CD14-positive monocyte (primary cell): ENCODE data around the gene RAB1B. TPM values are rescaled to one million over a fixed set of nuclear protein-coding genes. Genes with fewer than 3 reads are reported as not detected.

ENCODE experiments used
- DNase-seq, 3 donors: peaks; one replicate each; pipeline ENCODE4 v3.0.0-alpha.2; 2011 to 2022
- H2AFZ ChIP-seq: 2 replicates; pipeline ENCODE4 v1.6.0; 2012; ENCODE audit warnings: mild to moderate bottlenecking, low read depth, low read length, inconsistent platforms; ENCODE audit not compliant: insufficient read depth, poor library complexity, severe bottlenecking
- H3K27ac ChIP-seq, 2 donors: 1 replicate in 1 of 2; 2 replicates in 1 of 2; pipeline ENCODE4 v1.5.1; 2012 to 2013; ENCODE audit warnings: low read length in 2 of 2, control low read depth in 1 of 2, inconsistent platforms in 1 of 2, low read depth in 1 of 2, mild to moderate bottlenecking in 1 of 2
- H3K27me3 ChIP-seq, 2 donors: one replicate each; pipeline versions ENCODE4 v1.6.0 to v1.6.1; 2011 to 2013; ENCODE audit warnings: low read length in 2 of 2; ENCODE audit not compliant: control insufficient read depth in 2 of 2, insufficient read depth in 2 of 2
- H3K36me3 ChIP-seq, 2 donors: replicated peaks in 1 of 2; 1 replicate in 1 of 2; 2 replicates in 1 of 2; pipeline versions ENCODE4 v1.5.1 to v1.6.1; 2012 to 2013; ENCODE audit warnings: low read length in 2 of 2, control low read depth in 1 of 2, inconsistent platforms in 1 of 2, mild to moderate bottlenecking in 1 of 2; ENCODE audit not compliant: insufficient read depth in 2 of 2, control insufficient read depth in 1 of 2
- H3K4me1 ChIP-seq, 2 donors: 1 replicate in 1 of 2; 2 replicates in 1 of 2; pipeline versions ENCODE4 v1.5.1 to v1.6.1; 2012 to 2013; ENCODE audit warnings: low read length in 2 of 2, control low read depth in 1 of 2, inconsistent platforms in 1 of 2, mild to moderate bottlenecking in 1 of 2, moderate library complexity in 1 of 2; ENCODE audit not compliant: insufficient read depth in 2 of 2, control insufficient read depth in 1 of 2
- H3K4me2 ChIP-seq: replicated peaks from 2 replicates; pipeline ENCODE3; 2012; ENCODE audit warnings: low read length, moderate library complexity, mild to moderate bottlenecking; ENCODE audit not compliant: poor library complexity, severe bottlenecking; ENCODE audit errors: extremely low read depth
- H3K4me3 ChIP-seq, 3 experiments: fragments of 200-600 bp in 1 of 3; sonication (generic) in 1 of 3; replicated peaks in 1 of 3; 1 replicate in 2 of 3; 2 replicates in 1 of 3; pipeline ENCODE4 v1.5.1; 2011 to 2013; ENCODE audit warnings: low read length in 3 of 3, mild to moderate bottlenecking in 3 of 3, control low read depth in 2 of 3, low read depth in 2 of 3, inconsistent platforms in 1 of 3, moderate library complexity in 1 of 3
- H3K79me2 ChIP-seq: 2 replicates; pipeline ENCODE4 v1.6.0; 2012; ENCODE audit warnings: mild to moderate bottlenecking, control low read depth, inconsistent platforms, low read length, moderate library complexity; ENCODE audit not compliant: insufficient read depth
- H3K9ac ChIP-seq: 2 replicates; pipeline ENCODE4 v1.6.0; 2017; ENCODE audit warnings: low read length, mild to moderate bottlenecking; ENCODE audit not compliant: insufficient read depth, poor library complexity, severe bottlenecking
- H3K9me3 ChIP-seq, 2 donors: replicated peaks in 1 of 2; 1 replicate in 1 of 2; 2 replicates in 1 of 2; pipeline versions ENCODE4 v1.5.1 to v1.6.1; 2012 to 2013; ENCODE audit warnings: low read length in 2 of 2, control low read depth in 1 of 2; ENCODE audit not compliant: control insufficient read depth in 1 of 2, insufficient read depth in 1 of 2
- H4K20me1 ChIP-seq: 2 replicates; pipeline ENCODE4 v1.6.0; 2012; ENCODE audit warnings: mild to moderate bottlenecking, low read length, control low read depth, moderate library complexity; ENCODE audit not compliant: insufficient read depth
- H3K27ac Mint-ChIP-seq, 7 donors: one replicate each; pipeline ENCODE4 v1.8.0; 2020; ENCODE audit warnings: mild to moderate bottlenecking in 7 of 7, mixed read lengths in 7 of 7, moderate library complexity in 6 of 7, inconsistent platforms in 2 of 7
- H3K27me3 Mint-ChIP-seq, 3 donors: one replicate each; pipeline ENCODE4 v1.8.0; 2021 to 2022; ENCODE audit warnings: low read depth in 3 of 3, mild to moderate bottlenecking in 3 of 3, mixed read lengths in 3 of 3, moderate library complexity in 3 of 3, inconsistent platforms in 1 of 3
- H3K36me3 Mint-ChIP-seq, 2 donors: one replicate each; pipeline ENCODE4 v1.8.0; 2020; ENCODE audit warnings: mixed read lengths in 2 of 2, inconsistent platforms in 1 of 2, mild to moderate bottlenecking in 1 of 2
- H3K4me1 Mint-ChIP-seq: one replicate; pipeline ENCODE4 v1.8.0; 2020; ENCODE audit warnings: mild to moderate bottlenecking, mixed read lengths
- H3K4me3 Mint-ChIP-seq, 2 donors: one replicate each; pipeline ENCODE4 v1.8.0; 2020; ENCODE audit warnings: mild to moderate bottlenecking in 2 of 2, mixed read lengths in 2 of 2, moderate library complexity in 1 of 2
- H3K9me3 Mint-ChIP-seq, 7 donors: one replicate each; pipeline ENCODE4 v1.8.0; 2020 to 2022; ENCODE audit warnings: mixed read lengths in 7 of 7, mild to moderate bottlenecking in 6 of 7, moderate library complexity in 6 of 7, inconsistent platforms in 2 of 7
- CTCF ChIP-seq: fragments of 200-600 bp; IDR thresholded peaks from one replicate; pipeline ENCODE4 v1.8.0; 2022; ENCODE audit warnings: antibody characterized with exemption, mild to moderate bottlenecking
- WGBS: methylation state at CpG from one replicate; pipeline ENCODE4 v1.1.5; 2013; ENCODE audit warnings: missing lambda C conversion rate; ENCODE audit not compliant: insufficient coverage; 5-methylcytosine and 5-hydroxymethylcytosine counted together
- intact Hi-C, 2 donors: fragments of 100-400 bp; cut with micrococcal nuclease; formaldehyde crosslinking; loops; one replicate each; pipeline versions ENCODE4 v1.15.0 to v1.15.1; 2023
- polyA plus RNA-seq, 3 donors: library from polyadenylated mRNA; depleted of rRNA in 1 of 3; unstranded in 2 of 3; stranded (reverse) in 1 of 3; fragments of 300-500 nt in 2 of 3; fragments of >200 nt in 1 of 3; fragmentation: Illumina TruSeq in 2 of 3; gene quantifications; 1 replicate in 2 of 3; 2 replicates in 1 of 3; pipeline ENCODE4 v1.2.3, GENCODE V29; 2012 to 2021

RAB1B gene
- polyA plus RNA-seq, 3 donors, result 17.9 to 90.5 (median 18.8) TPM

GRCh38 chr11:66285250-66285947 lies 17.0 kb downstream of the RAB1B start:
- peaks cover 3 to 14% of the 10 kb centered on the region in 2 donors for H3K36me3 ChIP-seq
- no peak overlapping the region for H2AFZ ChIP-seq
- no peak overlapping the region for H3K4me3 ChIP-seq
- H3K27me3 Mint-ChIP-seq, result peaks cover 13 to 21% (median 14%) of the 10 kb centered on the region in 3 donors
- H3K79me2 ChIP-seq, result no peaks in the 10 kb centered on the region
- no peak overlapping the region for H3K9ac ChIP-seq
- no peak for TF ChIP-seq CTCF
- peaks cover 7 to 9% of the 10 kb centered on the region in 2 donors for H3K27me3 ChIP-seq
- no peak overlapping the region for H3K4me3 Mint-ChIP-seq
- peaks cover 33 to 46% of the 10 kb centered on the region in 2 donors for H3K4me1 ChIP-seq
- WGBS, result 96% methylated on average over 10 of the region's 13 CpGs
- no peak overlapping the region for H3K27ac ChIP-seq
- H3K9me3 ChIP-seq, result no peaks in the 10 kb centered on the region
- peaks cover 9 to 17% of the 10 kb centered on the region in 2 donors for H3K36me3 Mint-ChIP-seq
- H3K4me1 Mint-ChIP-seq, result peaks cover 42% of the 10 kb centered on the region
- H3K27ac Mint-ChIP-seq, result no peak overlapping the region
- intact Hi-C loops, result no loop called here
- peaks cover 0 to 3% (median 0%) of the 10 kb centered on the region in 7 donors for H3K9me3 Mint-ChIP-seq
- no peak for DNase-seq
- no peak overlapping the region for H3K4me2 ChIP-seq
- peaks cover 25% of the 10 kb centered on the region for H4K20me1 ChIP-seq

GRCh38 chr11:66286699-66287098 lies 18.3 kb downstream of the RAB1B start:
- peaks cover 42% of the 10 kb centered on the region for H3K4me1 Mint-ChIP-seq
- DNase-seq, result no peak
- WGBS, result 98% methylated on average over 5 of the region's 5 CpGs
- Histone ChIP-seq H3K27me3 (peaks cover 18 to 21% of the 10 kb centered on the region in 2 donors), H3K4me2 (no peak overlapping the region), H3K79me2 (no peaks in the 10 kb centered on the region), H3K9ac (no peak overlapping the region), H3K36me3 (peaks cover 3 to 14% of the 10 kb centered on the region in 2 donors), H3K4me3 (no peak overlapping the region), H3K27ac (no peak overlapping the region), H4K20me1 (peaks cover 23% of the 10 kb centered on the region), H3K9me3 (peaks cover 0 to 6% of the 10 kb centered on the region in 2 donors), H2AFZ (no peak overlapping the region), H3K4me1 (peaks cover 35 to 50% of the 10 kb centered on the region in 2 donors)
- H3K36me3 Mint-ChIP-seq, result peaks cover 9 to 17% of the 10 kb centered on the region in 2 donors
- H3K4me3 Mint-ChIP-seq, result no peak overlapping the region
- H3K9me3 Mint-ChIP-seq, result peaks cover 0 to 4% (median 0%) of the 10 kb centered on the region in 7 donors
- TF ChIP-seq CTCF, result no peak
- peaks cover 18 to 24% (median 22%) of the 10 kb centered on the region in 3 donors for H3K27me3 Mint-ChIP-seq
- H3K27ac Mint-ChIP-seq, result no peak overlapping the region
- intact Hi-C loops, result no loop called here
